Mesenchymal stem cell (in vitro differentiated cells and primary cell): ENCODE results near the gene TTBK1.

Experiments
- DNase-seq: peaks from one replicate; pipeline ENCODE4 v3.0.0-alpha.2; 2013
- H2AFZ ChIP-seq: one replicate; pipeline ENCODE4 v1.6.1; 2013; ENCODE audit warnings: low read depth, mild to moderate bottlenecking, control low read depth, inconsistent platforms, low read length, moderate library complexity
- H2AK5ac ChIP-seq: 2 replicates; pipeline ENCODE4 v1.6.1; 2013; ENCODE audit warnings: low read length, moderate library complexity, mild to moderate bottlenecking, inconsistent platforms; ENCODE audit not compliant: severe bottlenecking
- H2BK120ac ChIP-seq: one replicate; pipeline ENCODE4 v1.6.1; 2013; ENCODE audit warnings: low read depth, mild to moderate bottlenecking, inconsistent platforms, low read length, moderate library complexity
- H2BK12ac ChIP-seq, 2 experiments: one replicate each; pipeline ENCODE4 v1.6.1; 2013; ENCODE audit warnings: inconsistent platforms in 2 of 2, low read length in 2 of 2, mild to moderate bottlenecking in 2 of 2, moderate library complexity in 2 of 2, control low read depth in 1 of 2
- H2BK15ac ChIP-seq: one replicate; pipeline ENCODE4 v1.6.1; 2013; ENCODE audit warnings: mild to moderate bottlenecking, low read depth, inconsistent platforms; ENCODE audit not compliant: poor library complexity, severe bottlenecking
- H2BK5ac ChIP-seq: 2 replicates; pipeline ENCODE4 v1.6.1; 2013; ENCODE audit warnings: low read depth, mild to moderate bottlenecking, low read length, control low read depth, inconsistent platforms; ENCODE audit not compliant: poor library complexity, severe bottlenecking
- H3K14ac ChIP-seq, 2 experiments: one replicate each; pipeline ENCODE4 v1.6.1; 2013; ENCODE audit warnings: inconsistent platforms in 2 of 2, low read length in 2 of 2, control low read depth in 1 of 2, mild to moderate bottlenecking in 1 of 2, moderate library complexity in 1 of 2
- H3K18ac ChIP-seq, 2 experiments: one replicate each; pipeline ENCODE4 v1.6.1; 2013; ENCODE audit warnings: inconsistent platforms in 2 of 2, low read length in 2 of 2, control low read depth in 1 of 2, low read depth in 1 of 2, mild to moderate bottlenecking in 1 of 2
- H3K23ac ChIP-seq, 2 experiments: one replicate each; pipeline ENCODE4 v1.6.1; 2013; ENCODE audit warnings: inconsistent platforms in 2 of 2, low read length in 2 of 2, mild to moderate bottlenecking in 2 of 2, moderate library complexity in 2 of 2, control low read depth in 1 of 2
- H3K27ac ChIP-seq: 2 replicates; pipeline ENCODE4 v1.5.1; 2013; ENCODE audit warnings: mild to moderate bottlenecking, moderate library complexity, low read length, control low read depth, inconsistent platforms; ENCODE audit not compliant: poor library complexity, severe bottlenecking
- H3K27me3 ChIP-seq, 2 experiments: 2 replicates each; pipeline versions ENCODE4 v1.6.1 to v1.7.0; 2013; ENCODE audit warnings: low read length in 2 of 2, mild to moderate bottlenecking in 2 of 2, moderate library complexity in 2 of 2, control low read depth in 1 of 2, inconsistent platforms in 1 of 2; ENCODE audit not compliant: control insufficient read depth in 1 of 2, insufficient read depth in 1 of 2
- H3K36me3 ChIP-seq, 2 experiments: 2 replicates each; pipeline versions ENCODE4 v1.6.1 to v1.7.0; 2013; ENCODE audit warnings: low read length in 2 of 2, control low read depth in 1 of 2, inconsistent platforms in 1 of 2, low read depth in 1 of 2, mild to moderate bottlenecking in 1 of 2; ENCODE audit not compliant: insufficient read depth in 2 of 2, control insufficient read depth in 1 of 2
- H3K4ac ChIP-seq, 2 experiments: one replicate each; pipeline ENCODE4 v1.6.1; 2013; ENCODE audit warnings: inconsistent platforms in 2 of 2, low read length in 2 of 2, mild to moderate bottlenecking in 2 of 2, moderate library complexity in 2 of 2, control low read depth in 1 of 2, low read depth in 1 of 2
- H3K4me1 ChIP-seq: 2 replicates; pipeline ENCODE4 v1.6.1; 2013; ENCODE audit warnings: low read depth, low read length, control low read depth; ENCODE audit not compliant: control insufficient read depth, insufficient read depth
- H3K4me2 ChIP-seq: 2 replicates; pipeline ENCODE4 v1.6.1; 2013; ENCODE audit warnings: low read length, mild to moderate bottlenecking, inconsistent platforms; ENCODE audit not compliant: poor library complexity, severe bottlenecking
- H3K4me3 ChIP-seq, 2 experiments: 2 replicates each; pipeline versions ENCODE4 v1.5.1 to v1.7.0; 2013; ENCODE audit warnings: low read length in 2 of 2, mild to moderate bottlenecking in 2 of 2, control low read depth in 1 of 2, low read depth in 1 of 2; ENCODE audit not compliant: insufficient read depth in 1 of 2
- H3K79me1 ChIP-seq: replicated peaks from 2 replicates; pipeline ENCODE4 v1.6.1; 2013; ENCODE audit warnings: mild to moderate bottlenecking, control low read depth, low read length, inconsistent platforms; ENCODE audit not compliant: poor library complexity, severe bottlenecking
- H3K9ac ChIP-seq: 2 replicates; pipeline ENCODE4 v1.7.0; 2013; ENCODE audit warnings: mild to moderate bottlenecking, low read length, moderate library complexity
- H3K9me3 ChIP-seq: 2 replicates; pipeline ENCODE4 v1.7.0; 2013; ENCODE audit warnings: mild to moderate bottlenecking, low read length; ENCODE audit not compliant: control insufficient read depth
- H4K8ac ChIP-seq: one replicate; pipeline ENCODE4 v1.6.1; 2013; ENCODE audit warnings: inconsistent platforms, mild to moderate bottlenecking, low read length, moderate library complexity
- H4K91ac ChIP-seq: one replicate; pipeline ENCODE4 v1.6.1; 2013; ENCODE audit warnings: mild to moderate bottlenecking, low read length, inconsistent platforms
- WGBS: methylation state at CpG from one replicate; pipeline ENCODE4 v1.1.7; 2013; ENCODE audit warnings: mixed read lengths; 5-methylcytosine and 5-hydroxymethylcytosine counted together

Gene TTBK1

GRCh38 chr6:43303751-43304331 is 60.6 kb downstream of the TTBK1 start:
- no peak overlapping the region for H3K4ac ChIP-seq
- no peak overlapping the region for H2BK5ac ChIP-seq
- 78% methylated on average over 8 of the region's 8 CpGs for WGBS
- H2AK5ac ChIP-seq = no peak overlapping the region
- H2BK15ac ChIP-seq = no peak overlapping the region
- no peak overlapping the region for H2BK120ac ChIP-seq
- no peaks in the 10 kb centered on the region for H3K36me3 ChIP-seq
- H3K79me1 ChIP-seq = no peaks in the 10 kb centered on the region
- no peak overlapping the region for H3K18ac ChIP-seq
- H4K8ac ChIP-seq = no peak overlapping the region
- H2AFZ ChIP-seq = no peak overlapping the region
- no peak overlapping the region for H3K4me3 ChIP-seq
- no peak overlapping the region for H2BK12ac ChIP-seq
- no peak overlapping the region for H3K23ac ChIP-seq
- no peak overlapping the region for H3K4me2 ChIP-seq
- H3K14ac ChIP-seq = no peak overlapping the region
- DNase-seq = no peak
- H3K27me3 ChIP-seq = peaks cover 65 to 71% of the 10 kb centered on the region in 2 experiments
- H3K4me1 ChIP-seq = peaks cover 8% of the 10 kb centered on the region
- H3K9ac ChIP-seq = no peak overlapping the region
- no peak overlapping the region for H3K27ac ChIP-seq
- H4K91ac ChIP-seq = no peak overlapping the region
- no peaks in the 10 kb centered on the region for H3K9me3 ChIP-seq

DNA sequence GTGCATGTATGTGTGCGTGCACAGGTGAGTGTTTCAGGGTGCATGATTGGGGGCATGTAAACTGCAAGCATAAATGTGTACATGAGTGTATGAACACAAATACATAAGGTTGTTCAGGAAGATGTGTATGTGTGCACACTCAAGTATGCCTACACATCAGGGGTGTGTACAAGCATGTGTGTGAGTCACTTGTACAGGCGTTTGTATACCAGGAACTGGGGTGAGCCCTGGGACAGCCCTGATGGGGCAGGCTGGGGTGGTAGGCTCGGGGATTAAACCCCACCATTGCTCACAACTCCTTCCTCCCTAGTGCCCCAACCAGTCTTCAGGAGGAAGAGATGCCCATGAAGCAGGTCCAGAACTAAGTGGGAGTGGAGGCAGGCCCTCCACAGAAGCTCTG is 61.1 kb downstream of the TTBK1 start:
- no peak overlapping the region for H2BK120ac ChIP-seq
- H2BK12ac ChIP-seq = no peak overlapping the region
- H3K79me1 ChIP-seq = no peaks in the 10 kb centered on the region
- H3K14ac ChIP-seq = no peak overlapping the region
- H4K91ac ChIP-seq = no peak overlapping the region
- DNase-seq = no peak
- no peak overlapping the region for H3K4ac ChIP-seq
- H3K27me3 ChIP-seq = peaks cover 65 to 71% of the 10 kb centered on the region in 2 experiments
- no peak overlapping the region for H3K9ac ChIP-seq
- H3K9me3 ChIP-seq = no peaks in the 10 kb centered on the region
- no peaks in the 10 kb centered on the region for H3K36me3 ChIP-seq
- peaks cover 8% of the 10 kb centered on the region for H3K4me1 ChIP-seq
- no peak overlapping the region for H2AK5ac ChIP-seq
- H2AFZ ChIP-seq = no peak overlapping the region
- 66% methylated on average over 3 of the region's 3 CpGs for WGBS
- no peak overlapping the region for H3K23ac ChIP-seq
- H3K18ac ChIP-seq = no peak overlapping the region
- no peak overlapping the region for H4K8ac ChIP-seq
- H2BK15ac ChIP-seq = no peak overlapping the region
- H3K27ac ChIP-seq = no peak overlapping the region
- no peak overlapping the region for H3K4me3 ChIP-seq
- H3K4me2 ChIP-seq = no peak overlapping the region
- no peak overlapping the region for H2BK5ac ChIP-seq

DNA sequence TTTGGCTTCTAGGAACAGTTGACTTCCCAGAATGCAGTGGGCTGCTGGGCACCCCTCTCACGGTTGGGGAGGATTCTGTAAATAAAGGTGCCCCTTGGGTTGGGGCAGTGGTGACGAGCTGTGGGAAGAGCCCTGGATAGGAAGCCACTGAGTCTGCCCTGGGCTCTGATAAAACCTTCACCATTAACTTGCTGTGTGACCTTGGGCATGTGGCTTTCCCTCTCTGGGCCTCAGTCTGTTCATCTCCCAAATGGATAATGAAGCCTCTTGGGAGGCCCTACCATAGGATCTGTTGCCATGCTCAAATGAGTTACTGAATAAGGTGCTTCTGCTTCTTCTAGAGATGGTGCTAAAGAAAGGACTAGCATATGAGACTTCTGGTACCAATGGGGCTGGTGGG is 61.6 kb downstream of the TTBK1 start:
- Histone ChIP-seq H3K9ac (no peak overlapping the region), H2BK5ac (no peak overlapping the region), H4K91ac (no peak overlapping the region), H2BK15ac (no peak overlapping the region), H4K8ac (no peak overlapping the region), H3K4me1 (peaks cover 8% of the 10 kb centered on the region), H3K23ac (no peak overlapping the region), H2BK120ac (no peak overlapping the region), H3K9me3 (no peaks in the 10 kb centered on the region), H3K4ac (no peak overlapping the region), H2BK12ac (no peak overlapping the region), H3K79me1 (no peaks in the 10 kb centered on the region), H3K27me3 (peaks cover 61 to 68% of the 10 kb centered on the region in 2 experiments), H2AK5ac (no peak overlapping the region), H2AFZ (no peak overlapping the region), H3K14ac (no peak overlapping the region), H3K27ac (no peak overlapping the region), H3K4me3 (no peak overlapping the region), H3K36me3 (no peaks in the 10 kb centered on the region), H3K4me2 (no peak overlapping the region), H3K18ac (no peak overlapping the region)
- no peak for DNase-seq
- 73% methylated on average over 2 of the region's 2 CpGs for WGBS

DNA sequence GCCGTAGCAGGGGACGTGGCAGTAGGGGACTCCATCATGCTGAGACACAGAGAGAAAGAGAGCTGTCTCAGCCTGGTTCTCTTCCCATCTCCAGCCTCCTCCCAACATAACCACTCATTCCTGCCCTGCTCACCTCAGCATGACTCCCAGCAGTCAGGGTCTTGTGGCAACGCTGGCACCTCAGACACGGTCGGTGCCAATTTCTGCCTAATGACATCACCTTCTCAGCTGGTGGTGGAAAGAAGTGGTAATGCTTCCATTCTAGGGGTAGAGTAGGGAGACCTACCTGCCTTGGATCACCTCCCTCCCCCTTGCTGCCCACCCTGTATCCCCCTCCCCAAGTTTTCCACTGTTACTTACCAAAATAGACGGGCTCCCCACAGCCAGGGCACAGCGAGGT is 62.8 kb downstream of the TTBK1 start:
- H2BK12ac ChIP-seq = no peak overlapping the region
- H3K4me1 ChIP-seq = peaks cover 8% of the 10 kb centered on the region
- no peaks in the 10 kb centered on the region for H3K36me3 ChIP-seq
- no peaks in the 10 kb centered on the region for H3K9me3 ChIP-seq
- H3K4ac ChIP-seq = no peak overlapping the region
- H3K14ac ChIP-seq = no peak overlapping the region
- H3K18ac ChIP-seq = no peak overlapping the region
- no peak overlapping the region for H3K4me3 ChIP-seq
- H3K9ac ChIP-seq = no peak overlapping the region
- no peak overlapping the region for H2BK120ac ChIP-seq
- DNase-seq = no peak
- H2AK5ac ChIP-seq = no peak overlapping the region
- H2BK5ac ChIP-seq = no peak overlapping the region
- no peak overlapping the region for H3K27ac ChIP-seq
- no peak overlapping the region for H4K8ac ChIP-seq
- no peak overlapping the region for H4K91ac ChIP-seq
- H3K79me1 ChIP-seq = no peaks in the 10 kb centered on the region
- no peak overlapping the region for H3K4me2 ChIP-seq
- no peak overlapping the region for H3K23ac ChIP-seq
- H2BK15ac ChIP-seq = no peak overlapping the region
- WGBS = 83% methylated on average over 7 of the region's 7 CpGs
- H2AFZ ChIP-seq = no peak overlapping the region
- peaks cover 52 to 56% of the 10 kb centered on the region in 2 experiments for H3K27me3 ChIP-seq
